HepG2 (cell line): ENCODE measurements around the gene BLMH.

Experiments
- AFF4 ChIP-seq: sonication (generic); formaldehyde crosslinking; IDR thresholded peaks from 2 replicates; pipeline ENCODE4 v1.4.0; 2020; ENCODE audit warnings: missing genetic modification reagents
- ATF5 ChIP-seq: sonication (generic); formaldehyde crosslinking; IDR thresholded peaks from 2 replicates; pipeline ENCODE4 v1.4.0; 2020; ENCODE audit warnings: mild to moderate bottlenecking, low read depth, missing genetic modification reagents
- BHLHE40 ChIP-seq: IDR thresholded peaks from 2 replicates; pipeline ENCODE4 v1.6.1; 2011; ENCODE audit warnings: low read length, improper control_type of control experiment
- CHD4 ChIP-seq: fragments of 200-600 bp; sonication (generic); IDR thresholded peaks from 2 replicates; pipeline ENCODE4 v1.7.0; 2017; ENCODE audit warnings: mild to moderate bottlenecking, low read length, borderline replicate concordance
- CTCF ChIP-seq: sonication (generic); formaldehyde crosslinking; IDR thresholded peaks from 2 replicates; pipeline ENCODE4 v1.5.0; 2020; ENCODE audit warnings: mild to moderate bottlenecking, missing genetic modification reagents, moderate library complexity
- EP300 ChIP-seq, 3 experiments: sonication (generic) in 1 of 3; formaldehyde crosslinking in 1 of 3; IDR thresholded peaks; 2 replicates each; pipeline versions ENCODE4 v1.5.1 to v1.6.1; 2011 to 2020; ENCODE audit warnings: low read depth in 2 of 3, low read length in 2 of 3, borderline replicate concordance in 1 of 3, improper control_type of control experiment in 1 of 3, mild to moderate bottlenecking in 1 of 3, missing genetic modification reagents in 1 of 3, moderate library complexity in 1 of 3
- ERF ChIP-seq: IDR thresholded peaks from 2 replicates; pipeline ENCODE4 v1.6.1; 2018; ENCODE audit warnings: missing biosample characterization, missing genetic modification reagents
- GTF2F1 ChIP-seq: fragments of 150-350 bp; IDR thresholded peaks from 2 replicates; pipeline ENCODE4 v1.6.1; 2014; ENCODE audit warnings: low read length
- MYC ChIP-seq: sonication (generic); formaldehyde crosslinking; IDR thresholded peaks from 2 replicates; pipeline ENCODE4 v1.9.0; 2021; ENCODE audit warnings: missing genetic modification reagents, borderline replicate concordance
- MYNN ChIP-seq: sonication (generic); formaldehyde crosslinking; IDR thresholded peaks from 2 replicates; pipeline ENCODE4 v1.4.0; 2020; ENCODE audit warnings: mild to moderate bottlenecking, low read depth, missing genetic modification reagents
- NONO ChIP-seq, 2 experiments: fragments of 450-650 bp in 1 of 2; sonication (generic) in 1 of 2; formaldehyde crosslinking in 1 of 2; IDR thresholded peaks in 1 of 2; conservative IDR thresholded peaks in 1 of 2; 2 replicates each; pipeline versions ENCODE4 v1.6.1 to v1.8.0; 2017 to 2022; ENCODE audit warnings: mild to moderate bottlenecking in 1 of 2, missing genetic modification reagents in 1 of 2, moderate library complexity in 1 of 2
- POLR2AphosphoS5 ChIP-seq: IDR thresholded peaks from 2 replicates; pipeline ENCODE4 v1.6.1; 2012; ENCODE audit warnings: low read depth, low read length
- REST ChIP-seq, 2 experiments: IDR thresholded peaks; 2 replicates each; pipeline ENCODE4 v1.6.1; 2011 to 2012; ENCODE audit warnings: low read length in 2 of 2, borderline replicate concordance in 1 of 2, low read depth in 1 of 2, mild to moderate bottlenecking in 1 of 2, moderate library complexity in 1 of 2
- ZNF75D ChIP-seq: sonication (generic); formaldehyde crosslinking; IDR thresholded peaks from 2 replicates; pipeline ENCODE4 v1.8.1; 2023; ENCODE audit warnings: missing genetic modification reagents, mild to moderate bottlenecking, borderline replicate concordance

GRCh38 chr17:30225919-30226553, 65.7 kb downstream of the BLMH start:
- no peak for TF ChIP-seq CTCF (CRISPR knock-in tag)
- TF ChIP-seq GTF2F1 = no peak
- TF ChIP-seq POLR2AphosphoS5 = 0 out of 2 replicates have a peak, but pooled peaks have one; percentile 33
- no peak for TF ChIP-seq ZNF75D (CRISPR knock-in tag)
- no peak for TF ChIP-seq REST (IDR thresholded peaks at IDR 0.05; ENCODE audit: borderline replicate concordance in 1 of 2, low read depth in 1 of 2, low read length in 2 of 2)
- no peak for TF ChIP-seq AFF4 (CRISPR knock-in tag)
- peak; percentile 42; the same call in 1 of the 2 replicates for TF ChIP-seq MYC (CRISPR knock-in tag)
- no peak for TF ChIP-seq CHD4
- TF ChIP-seq BHLHE40 = no peak
- no peak for TF ChIP-seq NONO (IDR thresholded peaks at IDR 0.05)
- no peak for TF ChIP-seq NONO (CRISPR knock-in tag; conservative IDR thresholded peaks at IDR 0.05)
- TF ChIP-seq EP300 (IDR thresholded peaks at IDR 0.05; ENCODE audit: low read depth in 2 of 2, low read length in 2 of 2) = peak in 1 of 2 experiments; percentile 86; a peak in 2 of 4 replicates
- TF ChIP-seq EP300 (CRISPR knock-in tag; IDR thresholded peaks at IDR 0.05; ENCODE audit: borderline replicate concordance) = peak; percentile 77
- TF ChIP-seq ERF = peak; percentile 25; the same call in 1 of the 2 replicates
- TF ChIP-seq ATF5 (CRISPR knock-in tag) = no peak
- no peak for TF ChIP-seq MYNN (CRISPR knock-in tag)
